ENCODE measurements around the gene MECP2.

- no peak for TF ChIP-seq POLR2AphosphoS5 (IDR thresholded peaks at IDR 0.05)
- TF ChIP-seq, protein P1, sequence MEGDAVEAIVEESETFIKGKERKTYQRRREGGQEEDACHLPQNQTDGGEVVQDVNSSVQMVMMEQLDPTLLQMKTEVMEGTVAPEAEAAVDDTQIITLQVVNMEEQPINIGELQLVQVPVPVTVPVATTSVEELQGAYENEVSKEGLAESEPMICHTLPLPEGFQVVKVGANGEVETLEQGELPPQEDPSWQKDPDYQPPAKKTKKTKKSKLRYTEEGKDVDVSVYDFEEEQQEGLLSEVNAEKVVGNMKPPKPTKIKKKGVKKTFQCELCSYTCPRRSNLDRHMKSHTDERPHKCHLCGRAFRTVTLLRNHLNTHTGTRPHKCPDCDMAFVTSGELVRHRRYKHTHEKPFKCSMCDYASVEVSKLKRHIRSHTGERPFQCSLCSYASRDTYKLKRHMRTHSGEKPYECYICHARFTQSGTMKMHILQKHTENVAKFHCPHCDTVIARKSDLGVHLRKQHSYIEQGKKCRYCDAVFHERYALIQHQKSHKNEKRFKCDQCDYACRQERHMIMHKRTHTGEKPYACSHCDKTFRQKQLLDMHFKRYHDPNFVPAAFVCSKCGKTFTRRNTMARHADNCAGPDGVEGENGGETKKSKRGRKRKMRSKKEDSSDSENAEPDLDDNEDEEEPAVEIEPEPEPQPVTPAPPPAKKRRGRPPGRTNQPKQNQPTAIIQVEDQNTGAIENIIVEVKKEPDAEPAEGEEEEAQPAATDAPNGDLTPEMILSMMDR (IDR thresholded peaks at IDR 0.05): no peak
These were observed 106.4 kb downstream of the MECP2 start for GRCh38 chrX:153991013-153991580.

All from breast epithelium (tissue), 3 donors.